Activated naive CD4-positive, alpha-beta T cell treated with anti-CD3 and anti-CD28 coated beads, Interleukin-2, amount 10 ng/mL, durations not matched to agents 7 days and 5 days (primary cell): ENCODE measurements around the gene METTL21A.

Source experiments
- CTCF ChIA-PET: fragments of 350-600 bp; sonication (Branson Sonifier 250); formaldehyde crosslinking; loops from one replicate; lab custom pipeline; 2021; ENCODE audit warnings: antibody characterized with exemption; lab: Charles Lee
- DNase-seq: peaks from one replicate; pipeline ENCODE4 v3.0.0-alpha.2; 2020
- H3K27ac Mint-ChIP-seq: one replicate; pipeline ENCODE4 v1.8.0; 2021; ENCODE audit warnings: mild to moderate bottlenecking, moderate library complexity, mixed read lengths
- H3K27me3 Mint-ChIP-seq: one replicate; pipeline ENCODE4 v1.8.0; 2021; ENCODE audit warnings: mild to moderate bottlenecking, mixed read lengths
- H3K36me3 Mint-ChIP-seq: one replicate; pipeline ENCODE4 v1.8.0; 2021; ENCODE audit warnings: mixed read lengths
- H3K4me1 Mint-ChIP-seq: one replicate; pipeline ENCODE4 v1.8.0; 2021; ENCODE audit warnings: mixed read lengths
- H3K4me3 Mint-ChIP-seq: one replicate; pipeline ENCODE4 v1.8.0; 2021; ENCODE audit warnings: mild to moderate bottlenecking, moderate library complexity, mixed read lengths
- H3K9me3 Mint-ChIP-seq: one replicate; pipeline ENCODE4 v1.8.0; 2021; ENCODE audit warnings: mixed read lengths

METTL21A gene

GRCh38 chr2:207606829-207607228 is 18.4 kb downstream of the METTL21A start:
- H3K4me1 Mint-ChIP-seq: peaks cover 8% of the 10 kb centered on the region
- no peaks in the 10 kb centered on the region for H3K9me3 Mint-ChIP-seq
- H3K36me3 Mint-ChIP-seq: peaks cover 37% of the 10 kb centered on the region
- CTCF ChIA-PET: no interaction called here
- no peak overlapping the region for H3K27ac Mint-ChIP-seq
- no peaks in the 10 kb centered on the region for H3K27me3 Mint-ChIP-seq
- no peak overlapping the region for H3K4me3 Mint-ChIP-seq
- DNase-seq: no peak

- Mint-ChIP-seq H3K27me3 (no peaks in the 10 kb centered on the region), H3K27ac (no peak overlapping the region), H3K9me3 (no peaks in the 10 kb centered on the region), H3K4me1 (peaks cover 9% of the 10 kb centered on the region), H3K36me3 (peaks cover 41% of the 10 kb centered on the region), H3K4me3 (no peak overlapping the region)
- no peak for DNase-seq
- CTCF ChIA-PET: no interaction called here
These were observed 18.8 kb downstream of the METTL21A start for GRCh38 chr2:207606399-207606798.

GRCh38 chr2:207603486-207603885 is 21.7 kb downstream of the METTL21A start:
- CTCF ChIA-PET: no interaction called here
- peaks cover 9% of the 10 kb centered on the region for H3K4me1 Mint-ChIP-seq
- no peak overlapping the region for H3K27ac Mint-ChIP-seq
- H3K9me3 Mint-ChIP-seq: no peaks in the 10 kb centered on the region
- no peaks in the 10 kb centered on the region for H3K27me3 Mint-ChIP-seq
- H3K4me3 Mint-ChIP-seq: no peak overlapping the region
- DNase-seq: no peak
- peaks cover 43% of the 10 kb centered on the region for H3K36me3 Mint-ChIP-seq

- Mint-ChIP-seq H3K36me3 (peaks cover 42% of the 10 kb centered on the region), H3K4me3 (no peak overlapping the region), H3K27me3 (no peaks in the 10 kb centered on the region), H3K9me3 (no peaks in the 10 kb centered on the region), H3K4me1 (peaks cover 9% of the 10 kb centered on the region), H3K27ac (no peak overlapping the region)
- no peak for DNase-seq
- CTCF ChIA-PET: interaction anchor here (0.6 kb wide), 1 partner anchor 106 kb away, joined by 4 read pairs; no protein-coding TSS in a partner anchor
These were observed 23.4 kb downstream of the METTL21A start for GRCh38 chr2:207601774-207602173.

GRCh38 chr2:207600231-207600630 is 25.0 kb downstream of the METTL21A start:
- H3K4me3 Mint-ChIP-seq: no peak overlapping the region
- DNase-seq: no peak
- CTCF ChIA-PET: no interaction called here
- no peaks in the 10 kb centered on the region for H3K9me3 Mint-ChIP-seq
- H3K27me3 Mint-ChIP-seq: no peaks in the 10 kb centered on the region
- no peak overlapping the region for H3K27ac Mint-ChIP-seq
- peaks cover 41% of the 10 kb centered on the region for H3K36me3 Mint-ChIP-seq
- peaks cover 9% of the 10 kb centered on the region for H3K4me1 Mint-ChIP-seq

- CTCF ChIA-PET: no interaction called here
- Mint-ChIP-seq H3K9me3 (no peaks in the 10 kb centered on the region), H3K27me3 (no peaks in the 10 kb centered on the region)
These were observed 25.6 kb downstream of the METTL21A start for GRCh38 chr2:207599636-207600035.

GRCh38 chr2:207594731-207595130 is 30.5 kb downstream of the METTL21A start:
- Mint-ChIP-seq H3K4me3 (no peak overlapping the region), H3K9me3 (peaks cover 8% of the 10 kb centered on the region), H3K36me3 (peaks cover 58% of the 10 kb centered on the region), H3K4me1 (peaks cover 3% of the 10 kb centered on the region), H3K27me3 (no peaks in the 10 kb centered on the region), H3K27ac (no peak overlapping the region)
- no peak for DNase-seq
- CTCF ChIA-PET: no interaction called here

More at GRCh38 chr2:207599636-207600035, 25.6 kb downstream of the METTL21A start:
- H3K27ac Mint-ChIP-seq: no peak overlapping the region
- DNase-seq: no peak
- no peak overlapping the region for H3K4me3 Mint-ChIP-seq
- peaks cover 37% of the 10 kb centered on the region for H3K36me3 Mint-ChIP-seq
- peaks cover 7% of the 10 kb centered on the region for H3K4me1 Mint-ChIP-seq

GRCh38 chr2:207594264-207594663 is 30.9 kb downstream of the METTL21A start:
- no peaks in the 10 kb centered on the region for H3K27me3 Mint-ChIP-seq
- H3K4me1 Mint-ChIP-seq: peaks cover 3% of the 10 kb centered on the region
- peaks cover 59% of the 10 kb centered on the region for H3K36me3 Mint-ChIP-seq
- no peak overlapping the region for H3K27ac Mint-ChIP-seq
- CTCF ChIA-PET: no interaction called here
- H3K9me3 Mint-ChIP-seq: peaks cover 8% of the 10 kb centered on the region
- H3K4me3 Mint-ChIP-seq: no peak overlapping the region
- no peak for DNase-seq

GRCh38 chr2:207593277-207593676 is 31.9 kb downstream of the METTL21A start:
- no peak overlapping the region for H3K4me3 Mint-ChIP-seq
- H3K9me3 Mint-ChIP-seq: peaks cover 8% of the 10 kb centered on the region
- CTCF ChIA-PET: no interaction called here
- no peak for DNase-seq
- no peak overlapping the region for H3K27ac Mint-ChIP-seq
- H3K36me3 Mint-ChIP-seq: peaks cover 66% of the 10 kb centered on the region
- H3K27me3 Mint-ChIP-seq: no peaks in the 10 kb centered on the region
- peaks cover 3% of the 10 kb centered on the region for H3K4me1 Mint-ChIP-seq

- no peak overlapping the region for H3K4me3 Mint-ChIP-seq
- no peak overlapping the region for H3K27ac Mint-ChIP-seq
- H3K27me3 Mint-ChIP-seq: no peaks in the 10 kb centered on the region
- H3K36me3 Mint-ChIP-seq: peaks cover 84% of the 10 kb centered on the region
- no peak for DNase-seq
- H3K9me3 Mint-ChIP-seq: peaks cover 8% of the 10 kb centered on the region
- CTCF ChIA-PET: no interaction called here
- peaks cover under 1% of the 10 kb centered on the region for H3K4me1 Mint-ChIP-seq
These were observed 36.1 kb downstream of the METTL21A start for GRCh38 chr2:207589143-207589542.

- CTCF ChIA-PET: no interaction called here
- H3K27me3 Mint-ChIP-seq: no peaks in the 10 kb centered on the region
- peaks cover 86% of the 10 kb centered on the region for H3K36me3 Mint-ChIP-seq
These were observed 37.9 kb downstream of the METTL21A start for GRCh38 chr2:207587305-207587704.

GRCh38 chr2:207584952-207585351 is 40.2 kb downstream of the METTL21A start:
- no peak overlapping the region for H3K4me3 Mint-ChIP-seq
- peaks cover 73% of the 10 kb centered on the region for H3K36me3 Mint-ChIP-seq
- no peaks in the 10 kb centered on the region for H3K27me3 Mint-ChIP-seq
- H3K27ac Mint-ChIP-seq: no peak overlapping the region
- no peaks in the 10 kb centered on the region for H3K9me3 Mint-ChIP-seq
- CTCF ChIA-PET: no interaction called here
- no peaks in the 10 kb centered on the region for H3K4me1 Mint-ChIP-seq
- DNase-seq: no peak

More at GRCh38 chr2:207587305-207587704, 37.9 kb downstream of the METTL21A start:
- no peak overlapping the region for H3K27ac Mint-ChIP-seq
- peaks cover 2% of the 10 kb centered on the region for H3K9me3 Mint-ChIP-seq
- no peak overlapping the region for H3K4me3 Mint-ChIP-seq
- no peaks in the 10 kb centered on the region for H3K4me1 Mint-ChIP-seq
- DNase-seq: no peak

- H3K27ac Mint-ChIP-seq: no peak overlapping the region
- peaks cover 59% of the 10 kb centered on the region for H3K36me3 Mint-ChIP-seq
These were observed 53.8 kb downstream of the METTL21A start for GRCh38 chr2:207571370-207571769.

GRCh38 chr2:207567671-207568070 is 57.5 kb downstream of the METTL21A start:
- H3K27ac Mint-ChIP-seq: no peak overlapping the region
- H3K9me3 Mint-ChIP-seq: no peaks in the 10 kb centered on the region
- H3K4me3 Mint-ChIP-seq: no peak overlapping the region
- CTCF ChIA-PET: no interaction called here
- DNase-seq: no peak
- H3K4me1 Mint-ChIP-seq: no peaks in the 10 kb centered on the region
- no peaks in the 10 kb centered on the region for H3K27me3 Mint-ChIP-seq
- H3K36me3 Mint-ChIP-seq: peaks cover 50% of the 10 kb centered on the region

More at GRCh38 chr2:207571370-207571769, 53.8 kb downstream of the METTL21A start:
- no peaks in the 10 kb centered on the region for H3K9me3 Mint-ChIP-seq
- no peak overlapping the region for H3K4me3 Mint-ChIP-seq
- no peak for DNase-seq
- H3K27me3 Mint-ChIP-seq: no peaks in the 10 kb centered on the region
- CTCF ChIA-PET: interaction anchor here (0.6 kb wide), 1 partner anchor 63 kb away, joined by 4 read pairs; no protein-coding TSS in a partner anchor
- no peaks in the 10 kb centered on the region for H3K4me1 Mint-ChIP-seq

- no peak for DNase-seq
- Mint-ChIP-seq H3K4me1 (no peaks in the 10 kb centered on the region), H3K36me3 (peaks cover 51% of the 10 kb centered on the region)
These were observed 59.3 kb downstream of the METTL21A start for GRCh38 chr2:207565736-207566500.

More at GRCh38 chr2:207565736-207566500, 59.3 kb downstream of the METTL21A start:
- CTCF ChIA-PET: no interaction called here
- H3K27ac Mint-ChIP-seq: peak overlapping the region; percentile 20
- H3K9me3 Mint-ChIP-seq: no peaks in the 10 kb centered on the region
- H3K27me3 Mint-ChIP-seq: no peaks in the 10 kb centered on the region
- no peak overlapping the region for H3K4me3 Mint-ChIP-seq
